Ascending aorta (tissue), 2 donors: ENCODE results near the gene ACTR1B. TPM values are rescaled to one million over a fixed set of nuclear protein-coding genes. Genes with fewer than 3 reads are reported as not detected.
"Not testable (repeated sequence)": the region's sequence is repeated elsewhere in the genome, so short reads cannot be mapped to it uniquely, and the experiment has no call there.

Experiments
- DNase-seq, 2 donors: peaks; one replicate each; pipeline ENCODE4 v3.0.0-alpha.2; 2019; ENCODE audit warnings: low spot score in 2 of 2
- H3K27ac ChIP-seq, 2 donors: fragments of 200-600 bp; sonication (generic); one replicate each; pipeline ENCODE4 v1.5.1; 2016 to 2017; ENCODE audit warnings: mild to moderate bottlenecking in 1 of 2
- H3K27me3 ChIP-seq: fragments of 200-600 bp; sonication (generic); one replicate; pipeline ENCODE4 v1.5.1; 2017
- H3K36me3 ChIP-seq, 2 donors: fragments of 200-600 bp; sonication (generic); one replicate each; pipeline ENCODE4 v1.5.1; 2016
- H3K4me1 ChIP-seq, 2 donors: fragments of 200-600 bp; sonication (generic); one replicate each; pipeline ENCODE4 v1.5.1; 2016 to 2017; ENCODE audit warnings: mild to moderate bottlenecking in 1 of 2
- H3K4me3 ChIP-seq, 2 donors: fragments of 200-600 bp; sonication (generic); one replicate each; pipeline ENCODE4 v1.5.1; 2016 to 2017; ENCODE audit warnings: mild to moderate bottlenecking in 1 of 2
- H3K9me3 ChIP-seq, 2 donors: fragments of 200-600 bp; sonication (generic); one replicate each; pipeline ENCODE4 v1.5.1; 2016
- CTCF ChIP-seq, 3 experiments: fragments of 200-600 bp in 2 of 3; fragments of 450-650 bp in 1 of 3; sonication (generic) in 2 of 3; IDR thresholded peaks; one replicate each; pipeline ENCODE4 v1.5.1; 2016 to 2019; ENCODE audit warnings: antibody characterized with exemption in 3 of 3, mild to moderate bottlenecking in 1 of 3, moderate library complexity in 1 of 3
- intact Hi-C: fragments of 100-400 bp; cut with DNase I; formaldehyde crosslinking; loops from one replicate; pipeline ENCODE4 v1.15.1; 2023
- total RNA-seq: library from RNA; depleted of rRNA; stranded (reverse); fragments of >200 nt; gene quantifications from one replicate; pipeline ENCODE4 v1.1.0, GENCODE V29; 2016

Gene ACTR1B
- total RNA-seq, 1 donor from 2014 or later = 125 TPM

- TF ChIP-seq CTCF (IDR thresholded peaks at IDR 0.05) = no peak
- peaks cover 22 to 56% of the 10 kb centered on the region in 2 donors for H3K36me3 ChIP-seq
- intact Hi-C loops = no loop called here
Observed at GRCh38 chr2:97651114-97651513, 12.7 kb downstream of the ACTR1B start.

GRCh38 chr2:97646977-97647376 is 16.9 kb downstream of the ACTR1B start:
- TF ChIP-seq CTCF (IDR thresholded peaks at IDR 0.05) = no peak

More at GRCh38 chr2:97651114-97651513, 12.7 kb downstream of the ACTR1B start:
- H3K4me1 ChIP-seq = peaks cover 3 to 6% of the 10 kb centered on the region in 2 donors
- no peaks in the 10 kb centered on the region for H3K27me3 ChIP-seq
- no peak overlapping the region for H3K4me3 ChIP-seq
- DNase-seq = no peak
- H3K27ac ChIP-seq = no peak overlapping the region
- H3K9me3 ChIP-seq = peaks cover 0 to 6% of the 10 kb centered on the region in 2 donors

GRCh38 chr2:97645695-97646629 is 17.9 kb downstream of the ACTR1B start, which contains the start of gene COX5B:
COX5B (plus strand) TSS chr2:97646062; CDS start chr2:97646087, 25 bp downstream.
- no peaks in the 10 kb centered on the region for H3K9me3 ChIP-seq
- peak within 1 kb of the TSS; percentile 96 to 98 for H3K27ac ChIP-seq
- H3K27me3 ChIP-seq = no peaks in the 10 kb centered on the region
- peak; percentile 96 to 99 for DNase-seq
- TF ChIP-seq CTCF (IDR thresholded peaks at IDR 0.05) = no peak
- intact Hi-C loops = loop anchor here (1.0 to 5.0 kb wide), 5 partner anchors 18 to 516 kb away; partner anchors contain the start of genes ACTR1B and TMEM131
- H3K4me1 ChIP-seq = peaks cover 3 to 9% of the 10 kb centered on the region in 2 donors
- H3K4me3 ChIP-seq = peak within 1 kb of the TSS; percentile 87 to 92
- peaks cover 20 to 30% of the 10 kb centered on the region in 2 donors for H3K36me3 ChIP-seq

More at GRCh38 chr2:97646977-97647376, 16.9 kb downstream of the ACTR1B start:
- Histone ChIP-seq H3K36me3 (peaks cover 20 to 30% of the 10 kb centered on the region in 2 donors), H3K9me3 (no peaks in the 10 kb centered on the region), H3K4me3 (peak overlapping the region; percentile 87 to 92), H3K27ac (peak overlapping the region; percentile 90 to 98), H3K27me3 (no peaks in the 10 kb centered on the region), H3K4me1 (peaks cover 3 to 9% of the 10 kb centered on the region in 2 donors)
- intact Hi-C loops = loop anchor here (5.0 kb wide), 3 partner anchors 50 to 515 kb away; partner anchors contain the start of gene TMEM131
- DNase-seq = no peak

GRCh38 chr2:97645112-97645694 is 18.6 kb downstream of the ACTR1B start:
- Histone ChIP-seq H3K4me3 (peak overlapping the region; percentile 87 to 92), H3K27me3 (no peaks in the 10 kb centered on the region), H3K36me3 (peaks cover 18 to 26% of the 10 kb centered on the region in 2 donors), H3K9me3 (no peaks in the 10 kb centered on the region), H3K4me1 (peaks cover 3 to 9% of the 10 kb centered on the region in 2 donors), H3K27ac (peak overlapping the region; percentile 96 to 98)
- DNase-seq = peak in 1 of 2 donors; percentile 75
- intact Hi-C loops = loop anchor here (1.0 to 5.0 kb wide), 5 partner anchors 19 to 517 kb away; partner anchors contain the start of genes ACTR1B and TMEM131
- no peak for TF ChIP-seq CTCF (IDR thresholded peaks at IDR 0.05)

GRCh38 chr2:97644023-97644717 is 19.7 kb downstream of the ACTR1B start:
- intact Hi-C loops = loop anchor here (2.0 kb wide), 1 partner anchor 53 kb away; no protein-coding TSS in a partner anchor
- no peak for DNase-seq
- Histone ChIP-seq H3K9me3 (no peaks in the 10 kb centered on the region), H3K27ac (peak overlapping the region; percentile 96 to 98), H3K27me3 (no peaks in the 10 kb centered on the region), H3K4me3 (no peak overlapping the region), H3K36me3 (peaks cover 15 to 23% of the 10 kb centered on the region in 2 donors), H3K4me1 (peaks cover 3 to 9% of the 10 kb centered on the region in 2 donors)
- TF ChIP-seq CTCF (IDR thresholded peaks at IDR 0.05) = no peak

- H3K27me3 ChIP-seq, H3K4me1 ChIP-seq, H3K36me3 ChIP-seq, DNase-seq, H3K4me3 ChIP-seq, intact Hi-C loops, H3K9me3 ChIP-seq, H3K27ac ChIP-seq: not testable (repeated sequence)
Observed at GRCh38 chr2:97626049-97626430, 37.8 kb downstream of the ACTR1B start.

- H3K36me3 ChIP-seq, H3K27me3 ChIP-seq, intact Hi-C loops, H3K4me3 ChIP-seq, H3K27ac ChIP-seq, DNase-seq, H3K9me3 ChIP-seq, H3K4me1 ChIP-seq: not testable (repeated sequence)
Observed at GRCh38 chr2:97625354-97626048, 38.3 kb downstream of the ACTR1B start.
